Glomerular visceral epithelial cell (primary cell): ENCODE measurements around the gene HES4.
A peak's percentile ranks its signal among the peaks of the same experiment; 100 is the strongest.
"Not testable (repeated sequence)": the region's sequence is repeated elsewhere in the genome, so short reads cannot be mapped to it uniquely, and the experiment has no call there.

Experiments
- DNase-seq: peaks from one replicate; pipeline ENCODE4 v3.0.0-alpha.2; 2016; ENCODE audit errors: extremely low spot score

The HES4 gene

GRCh38 chr1:978835-979743 is 20.8 kb downstream of the HES4 start:
- DNase-seq, result no peak

- no peak for DNase-seq
These were observed 21.6 kb downstream of the HES4 start for GRCh38 chr1:978069-978834.

GRCh38 chr1:976791-977190 is 23.1 kb downstream of the HES4 start:
- not testable (repeated sequence) for DNase-seq

DNA sequence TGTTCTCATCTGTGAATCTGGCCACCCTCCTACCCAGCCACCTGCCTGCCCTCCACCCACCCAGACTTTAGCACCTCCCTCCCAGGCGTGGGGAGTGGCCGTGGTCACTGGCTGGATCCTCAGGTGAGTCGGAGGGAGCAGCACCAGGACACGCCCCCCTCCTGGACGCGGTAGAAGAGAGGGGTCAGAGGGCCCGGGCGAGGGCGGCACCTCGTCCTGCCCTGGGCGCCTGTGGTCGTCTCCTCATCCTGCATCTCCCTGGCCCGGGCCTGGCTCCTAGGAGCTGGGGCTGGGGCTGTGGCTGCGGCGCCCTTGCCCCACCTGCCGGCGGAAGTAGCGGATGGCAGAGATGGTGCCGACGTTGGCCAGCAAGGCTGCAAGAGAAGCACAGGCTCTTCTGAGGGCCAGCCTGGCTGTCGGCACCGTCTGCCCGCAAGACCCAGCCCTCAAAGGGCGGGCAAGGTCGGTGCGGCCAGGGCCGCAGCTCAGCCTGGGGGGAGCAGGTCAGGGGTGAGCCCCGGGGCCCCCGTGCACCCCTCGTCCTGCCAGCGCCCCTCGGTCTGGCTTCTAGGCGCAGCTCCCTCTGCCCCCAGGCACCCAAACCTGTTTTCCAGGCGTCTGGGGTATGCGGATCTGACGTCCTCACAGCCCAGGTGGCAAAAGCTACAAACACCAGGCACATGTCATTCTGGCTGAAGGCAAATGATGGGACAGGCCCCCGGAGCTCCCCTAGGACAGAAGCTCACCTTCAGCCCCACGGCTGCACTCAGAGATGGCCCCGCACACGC is 23.8 kb downstream of the HES4 start:
- DNase-seq, result peak; percentile 81

- no peak for DNase-seq
These were observed 24.5 kb downstream of the HES4 start for GRCh38 chr1:975365-975764.

GRCh38 chr1:974687-975328 is 25.1 kb downstream of the HES4 start:
- no peak for DNase-seq

DNA sequence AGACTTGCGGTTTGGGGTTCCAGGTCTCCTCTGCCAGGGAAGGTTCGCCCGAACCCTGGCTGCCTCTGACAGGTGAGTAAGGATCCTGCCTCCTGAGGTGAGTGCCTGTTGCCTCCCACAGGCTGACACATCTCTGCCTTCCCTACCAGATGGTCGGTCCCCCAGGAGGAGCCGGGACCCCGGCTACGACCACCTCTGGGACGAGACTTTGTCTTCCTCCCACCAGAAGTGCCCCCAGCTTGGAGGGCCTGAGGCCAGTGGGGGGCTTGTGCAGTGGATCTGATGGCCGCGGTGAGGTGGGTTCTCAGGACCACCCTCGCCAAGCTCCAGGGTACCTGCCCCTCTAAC is 25.6 kb downstream of the HES4 start:
- no peak for DNase-seq

GRCh38 chr1:973459-974292 is 26.2 kb downstream of the HES4 start:
- DNase-seq, result no peak

- DNase-seq, result no peak
These were observed 27.0 kb downstream of the HES4 start for GRCh38 chr1:972726-973458.

GRCh38 chr1:971751-972506 is 28.0 kb downstream of the HES4 start:
- no peak for DNase-seq

DNA sequence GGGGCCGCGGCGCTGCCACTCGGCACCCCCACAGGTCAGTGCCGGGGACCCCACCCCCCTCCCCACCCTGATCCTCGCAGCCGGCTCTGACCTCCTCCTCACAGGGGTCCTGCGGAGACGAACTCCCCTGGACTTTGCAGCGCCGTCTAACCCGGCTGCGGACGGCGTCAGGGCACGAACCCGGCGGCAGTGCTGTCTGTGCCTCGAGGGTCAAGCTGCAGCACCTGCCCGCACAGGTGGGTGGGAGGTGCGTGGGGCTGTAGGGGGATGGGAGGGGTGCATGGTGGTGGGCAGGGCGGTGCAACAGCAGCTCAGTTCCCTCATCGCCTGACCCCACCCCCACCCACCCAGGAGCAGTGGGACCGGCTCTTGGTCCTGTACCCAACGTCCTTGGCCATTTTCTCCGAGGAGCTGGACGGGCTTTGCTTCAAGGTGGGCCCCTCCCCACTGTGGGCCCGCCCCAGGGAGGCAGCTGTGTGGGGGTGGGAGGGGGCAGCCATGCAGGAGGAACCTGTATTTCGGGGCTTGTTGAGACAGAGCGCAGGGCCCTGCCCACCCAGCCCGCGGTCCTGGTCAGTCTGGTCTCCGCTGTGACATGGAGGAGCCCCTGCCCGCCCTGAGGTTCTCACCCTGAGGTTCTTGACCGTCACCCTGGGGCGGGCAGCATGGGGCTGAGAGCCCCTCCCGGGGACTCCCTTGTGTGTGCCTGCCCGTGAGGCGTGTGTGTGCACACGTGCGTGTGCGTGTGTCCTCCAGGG is 28.7 kb downstream of the HES4 start:
- DNase-seq, result no peak

DNA sequence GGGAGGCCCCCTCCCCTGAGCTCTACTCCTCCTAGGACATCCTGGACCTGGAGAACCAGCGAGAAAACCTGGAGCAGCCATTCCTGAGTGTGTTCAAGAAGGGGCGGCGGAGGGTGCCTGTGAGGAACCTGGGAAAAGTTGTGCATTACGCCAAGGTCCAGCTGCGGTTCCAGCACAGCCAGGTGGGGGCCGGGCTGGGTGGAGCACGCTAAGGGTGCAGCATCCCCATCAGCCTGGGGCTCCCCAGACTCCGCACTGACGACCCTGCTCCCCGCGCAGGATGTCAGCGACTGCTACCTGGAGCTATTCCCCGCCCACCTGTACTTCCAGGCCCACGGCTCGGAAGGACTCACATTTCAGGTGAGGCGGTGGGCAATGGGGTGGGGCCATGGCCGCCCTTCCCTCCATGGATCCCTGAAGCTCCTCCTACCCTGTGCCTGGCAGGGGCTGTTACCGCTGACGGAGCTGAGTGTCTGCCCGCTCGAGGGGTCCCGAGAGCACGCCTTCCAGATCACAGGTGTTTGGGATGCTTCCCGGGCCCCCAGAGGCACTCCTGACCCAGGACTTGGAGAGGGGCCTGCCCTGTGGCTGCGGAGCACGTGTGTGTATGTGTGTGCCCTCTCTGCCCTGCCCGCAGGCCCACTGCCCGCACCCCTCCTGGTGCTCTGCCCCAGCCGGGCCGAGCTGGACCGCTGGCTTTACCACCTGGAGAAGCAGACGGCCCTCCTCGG is 29.5 kb downstream of the HES4 start:
- no peak for DNase-seq

DNA sequence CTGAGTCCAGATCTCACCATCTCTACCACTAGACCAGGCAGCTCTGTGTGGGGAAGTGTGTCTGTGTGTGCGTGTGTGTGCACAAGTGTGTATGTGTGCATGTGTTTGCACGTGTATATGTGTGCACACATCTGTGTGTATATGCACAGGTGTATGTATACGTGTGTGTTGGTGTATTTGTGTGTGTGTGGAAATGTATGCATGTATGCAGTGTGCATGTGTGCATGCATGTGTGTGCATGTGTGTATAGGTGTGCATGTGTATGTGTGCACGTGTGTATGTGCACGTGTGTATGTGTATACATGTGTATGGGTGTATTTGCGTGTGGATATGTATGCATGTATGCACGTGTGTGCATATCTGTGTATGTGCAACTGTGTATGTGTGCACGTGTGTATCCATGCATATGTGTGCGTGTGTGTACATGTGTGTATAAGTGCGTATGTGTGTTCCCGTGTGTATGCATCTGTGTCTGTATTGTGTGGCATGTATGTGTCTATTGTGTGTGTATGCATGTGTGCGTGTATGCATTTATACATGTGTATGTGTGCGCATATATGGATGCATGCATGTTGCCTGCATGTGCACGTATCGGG is 30.5 kb downstream of the HES4 start:
- no peak for DNase-seq

- DNase-seq, result no peak
These were observed 32.2 kb downstream of the HES4 start for GRCh38 chr1:967466-968343.

DNA sequence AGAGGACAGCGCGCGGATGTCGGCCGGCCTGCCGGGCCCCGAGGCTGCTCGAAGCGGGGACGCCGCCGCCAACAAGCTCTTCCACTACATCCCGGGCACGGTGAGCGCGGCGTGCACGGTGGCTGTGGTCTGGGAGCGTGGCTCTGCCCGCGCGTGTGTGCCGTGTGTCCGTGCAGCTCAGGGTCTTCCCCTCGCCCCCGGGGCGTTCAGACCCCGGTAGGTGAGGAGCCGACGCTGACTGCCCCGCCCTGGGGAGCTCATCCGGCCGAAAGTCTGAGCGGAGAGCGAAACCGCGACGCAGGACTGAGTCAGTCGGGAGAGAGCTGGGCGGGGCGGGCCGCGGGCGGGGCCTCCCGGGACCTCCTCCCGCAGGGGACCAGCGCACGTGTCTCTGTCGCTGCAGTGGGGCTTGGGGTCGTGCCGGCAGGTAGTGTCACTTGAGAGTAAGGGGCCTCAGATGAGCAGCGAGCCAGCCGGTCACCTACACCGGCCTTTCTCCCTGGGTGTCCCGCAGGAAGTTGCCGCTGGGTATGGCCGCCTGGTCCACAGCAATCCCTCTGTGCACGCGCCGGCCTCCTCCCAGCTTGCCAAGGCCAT is 33.1 kb downstream of the HES4 start:
- peak; percentile 80 for DNase-seq

DNA sequence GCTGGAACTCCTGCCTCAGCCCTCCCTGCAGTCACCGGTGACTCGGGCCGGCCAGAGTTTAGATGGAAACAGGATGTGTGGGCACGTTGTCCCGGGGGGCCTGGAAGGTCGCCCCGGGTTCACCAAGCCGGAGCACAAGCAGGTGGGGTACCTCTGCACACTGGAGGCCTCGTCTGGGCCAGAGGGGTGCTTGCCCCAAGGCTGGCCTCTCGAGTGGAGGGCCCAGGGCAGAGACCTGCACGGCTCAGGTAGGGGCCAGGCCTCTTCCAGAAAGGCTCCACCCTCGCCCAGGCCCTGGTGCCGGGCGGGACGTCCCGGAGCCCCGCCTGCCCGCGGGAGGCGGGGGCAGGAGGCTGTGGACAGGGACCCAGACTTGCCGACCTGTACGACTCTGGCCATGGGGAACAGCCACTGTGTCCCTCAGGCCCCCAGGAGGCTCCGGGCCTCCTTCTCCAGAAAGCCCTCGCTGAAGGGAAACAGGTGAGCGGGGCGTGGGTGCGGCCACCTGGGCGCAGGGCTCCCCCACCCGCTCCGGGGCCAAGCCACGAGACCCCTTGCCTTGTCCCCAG is 33.7 kb downstream of the HES4 start, which contains the start of gene PLEKHN1:
Gene PLEKHN1 (plus strand): TSS at position 348 of the 569 bp plus-strand sequence. CDS start 50 bp downstream, at position 398.
- peak; percentile 79 for DNase-seq
